SH-SY5Y (cell line): Measurements from ENCODE around the gene PHLPP1.

ENCODE experiments used
- GATA2 ChIP-seq: IDR thresholded peaks from 2 replicates; pipeline ENCODE4 v1.6.1; 2011; ENCODE audit warnings: mild to moderate bottlenecking, low read depth, low read length
- GATA3 ChIP-seq: IDR thresholded peaks from 2 replicates; pipeline ENCODE4 v1.6.1; 2011; ENCODE audit warnings: low read depth, mild to moderate bottlenecking, low read length, moderate library complexity

PHLPP1 gene

GRCh38 chr18:62749389-62749788 is 34.0 kb downstream of the PHLPP1 start:
- TF ChIP-seq GATA2: no peak
- TF ChIP-seq GATA3: no peak

DNA sequence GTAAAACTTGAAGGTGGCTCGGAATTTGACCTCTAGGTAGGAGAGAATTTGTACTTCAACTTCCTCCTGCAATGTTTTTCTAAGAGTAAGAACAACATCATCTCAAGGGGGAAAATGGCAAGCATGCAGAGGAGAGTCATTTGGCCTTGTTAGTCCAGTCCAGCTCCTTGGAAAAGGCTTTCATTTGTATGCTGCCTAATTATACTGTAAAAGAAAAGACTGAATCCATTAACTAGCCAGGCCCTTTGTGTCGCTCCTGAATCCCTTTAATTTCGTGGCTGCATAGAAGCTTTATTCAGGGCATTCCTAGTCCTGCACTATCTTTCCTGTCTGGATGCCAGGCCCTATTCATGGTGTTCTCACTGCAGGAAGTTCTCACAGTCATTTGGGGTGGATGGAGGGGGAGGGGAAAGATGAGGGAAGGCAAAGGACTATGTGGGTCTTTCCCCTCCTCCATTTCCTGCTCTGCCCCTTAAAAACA is 36.0 kb downstream of the PHLPP1 start:
- no peak for TF ChIP-seq GATA3
- TF ChIP-seq GATA2: no peak

DNA sequence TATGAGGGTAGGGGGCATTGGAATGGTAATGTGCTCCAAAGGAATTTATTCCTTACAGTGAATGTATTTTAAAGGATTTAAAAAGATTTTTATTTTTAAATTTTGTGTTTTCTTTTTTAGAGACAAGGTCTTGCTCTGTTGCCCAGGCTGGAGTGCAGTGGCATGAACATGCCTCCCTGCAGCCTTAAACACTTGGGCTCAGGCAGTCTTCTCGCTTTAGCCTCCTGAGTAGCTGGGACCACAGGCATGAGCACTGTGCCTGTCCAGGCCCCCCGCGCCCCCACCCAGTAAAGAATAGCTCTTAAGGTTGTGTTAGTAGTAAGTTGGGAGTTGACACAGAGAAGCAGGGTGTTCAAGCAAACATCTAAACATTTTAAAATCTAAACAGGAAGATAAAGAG is 36.6 kb downstream of the PHLPP1 start:
- no peak for TF ChIP-seq GATA3
- TF ChIP-seq GATA2: no peak

GRCh38 chr18:62754026-62754425 is 38.7 kb downstream of the PHLPP1 start:
- no peak for TF ChIP-seq GATA2
- no peak for TF ChIP-seq GATA3

DNA sequence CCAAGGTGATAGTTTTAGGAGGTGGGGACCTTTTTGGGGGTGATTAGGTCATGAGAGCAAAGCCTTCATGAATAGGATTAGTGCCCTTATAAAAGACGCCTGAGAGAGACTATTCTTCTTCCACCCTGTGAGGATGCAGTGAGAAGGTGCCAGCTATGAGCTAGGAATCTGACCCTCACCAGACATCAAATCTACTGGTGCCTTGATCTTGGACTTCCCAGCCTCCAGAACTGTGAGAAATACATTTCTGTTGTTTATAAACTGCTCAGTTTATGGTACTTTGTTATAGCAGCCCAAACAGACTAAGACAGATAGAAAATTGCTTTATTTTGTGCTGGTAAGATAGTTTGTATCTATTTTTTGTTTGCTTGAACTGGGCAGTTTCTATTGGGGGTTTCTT is 40.1 kb downstream of the PHLPP1 start:
- no peak for TF ChIP-seq GATA2
- TF ChIP-seq GATA3: no peak

DNA sequence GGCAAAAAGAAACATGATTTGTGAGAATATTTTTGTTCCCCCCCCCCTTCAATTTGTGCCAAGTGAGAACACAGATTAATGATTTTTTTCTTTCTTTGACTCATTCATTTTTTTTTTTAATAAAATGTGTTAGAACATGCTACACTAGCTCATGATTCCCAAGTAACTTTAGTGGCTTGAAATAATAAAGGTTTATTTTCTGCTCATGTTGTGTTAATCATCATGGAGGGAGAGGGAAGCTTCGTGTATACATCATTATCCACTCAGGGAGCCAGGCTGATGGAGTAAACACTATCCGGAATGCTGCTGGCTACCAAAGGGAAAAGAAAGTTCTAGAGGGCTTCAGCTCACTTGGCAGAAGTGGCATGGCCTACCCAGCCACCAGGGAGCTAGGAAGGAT is 40.6 kb downstream of the PHLPP1 start:
- TF ChIP-seq GATA3: no peak
- no peak for TF ChIP-seq GATA2

GRCh38 chr18:62757399-62758010 is 42.2 kb downstream of the PHLPP1 start:
- TF ChIP-seq GATA2: no peak
- TF ChIP-seq GATA3: no peak

GRCh38 chr18:62758591-62758990 is 43.2 kb downstream of the PHLPP1 start:
- no peak for TF ChIP-seq GATA2

DNA sequence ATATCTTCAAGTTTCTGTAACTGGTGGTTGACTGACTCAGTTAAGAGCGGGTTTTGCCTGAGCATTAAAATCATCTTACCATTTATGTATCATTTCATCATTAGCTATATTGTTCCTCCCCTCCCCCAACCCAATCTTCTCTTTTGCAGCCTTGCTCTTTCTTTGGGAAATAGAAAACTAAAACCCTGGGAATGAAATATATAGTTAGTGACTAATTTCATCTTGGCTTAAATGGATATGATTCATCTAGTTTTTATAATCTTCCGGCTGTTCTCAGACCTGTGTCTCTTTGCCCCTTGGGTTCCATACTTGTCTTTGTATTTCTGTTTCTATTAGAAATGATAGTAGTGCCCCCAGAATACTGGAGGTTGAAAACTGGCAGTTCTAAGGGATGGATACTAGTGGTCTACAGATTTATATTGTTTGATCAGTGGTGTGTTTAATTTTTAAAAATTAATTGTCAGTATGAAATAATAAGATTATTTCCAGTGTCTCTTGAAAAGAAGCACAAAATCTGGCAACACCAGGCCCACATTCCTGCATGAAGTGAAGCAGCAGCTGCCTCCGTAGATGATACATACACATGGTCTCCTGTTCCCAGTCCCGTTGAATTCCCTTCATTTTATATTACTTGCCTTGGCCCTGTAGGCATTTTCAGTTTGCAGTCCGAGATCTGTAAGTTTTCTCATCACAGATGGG is 44.5 kb downstream of the PHLPP1 start:
- TF ChIP-seq GATA2 (no peak), GATA3 (no peak)

- no peak for TF ChIP-seq GATA2
Measured at GRCh38 chr18:62760403-62760734, 45.0 kb downstream of the PHLPP1 start.

GRCh38 chr18:62763101-62763521 is 47.8 kb downstream of the PHLPP1 start:
- no peak for TF ChIP-seq GATA3
- no peak for TF ChIP-seq GATA2

- TF ChIP-seq GATA2 (no peak), GATA3 (no peak)
Measured at GRCh38 chr18:62766266-62766665, 50.9 kb downstream of the PHLPP1 start.

DNA sequence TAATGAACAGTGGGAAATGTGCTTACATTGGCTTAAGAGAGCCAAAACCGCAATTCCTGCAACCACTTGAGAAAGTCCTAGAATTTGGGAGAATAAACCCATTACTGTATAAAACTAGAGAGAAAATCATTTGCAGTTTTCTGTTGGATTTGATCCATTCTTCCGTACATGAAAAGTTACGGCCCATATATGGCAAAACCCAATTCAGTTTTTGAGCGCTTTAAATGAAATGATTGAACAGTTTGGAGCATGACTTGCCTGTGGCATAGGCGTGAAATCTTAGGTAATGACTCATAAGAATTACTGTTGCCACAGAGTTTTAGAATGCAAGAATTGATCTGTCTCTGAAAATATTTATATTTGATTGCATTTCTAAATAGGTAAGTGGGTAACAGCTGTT is 52.0 kb downstream of the PHLPP1 start:
- TF ChIP-seq GATA3 (no peak), GATA2 (no peak)

- TF ChIP-seq GATA2 (no peak), GATA3 (no peak)
Measured at GRCh38 chr18:62767836-62768557, 52.7 kb downstream of the PHLPP1 start.

GRCh38 chr18:62768558-62768943 is 53.2 kb downstream of the PHLPP1 start:
- TF ChIP-seq GATA3: no peak
- TF ChIP-seq GATA2: no peak

DNA sequence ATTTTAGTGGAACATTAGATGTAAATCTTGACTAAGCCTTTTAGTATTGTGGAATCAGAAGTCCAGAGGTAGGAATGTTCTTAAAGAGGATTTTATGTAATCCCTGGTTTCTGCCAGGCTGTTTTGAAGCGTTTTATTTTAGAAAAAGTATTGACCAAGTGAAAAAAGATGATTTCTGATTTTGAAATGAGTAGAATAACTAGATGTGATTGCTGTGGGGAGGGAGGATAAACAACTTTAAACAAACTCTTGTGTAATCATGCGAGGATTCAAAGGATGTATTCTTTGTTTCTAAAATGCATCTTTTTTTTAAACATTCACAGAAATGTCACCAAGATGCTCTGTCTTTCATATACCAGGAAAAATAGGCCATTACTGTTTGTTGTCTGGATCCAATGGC is 53.9 kb downstream of the PHLPP1 start:
- TF ChIP-seq GATA3 (no peak), GATA2 (no peak)
